Right kidney (tissue), 1 donor: Measurements from ENCODE around the gene BPI.
"Not testable (repeated sequence)": the region's sequence is repeated elsewhere in the genome, so short reads cannot be mapped to it uniquely, and the experiment has no call there.

ENCODE experiments used
- DNase-seq: peaks from one replicate; pipeline ENCODE4 v3.0.0-alpha.2; 2016

The BPI gene

GRCh38 chr20:38304845-38305447 lies 990 bp downstream of the BPI start:
- no peak for DNase-seq

DNA sequence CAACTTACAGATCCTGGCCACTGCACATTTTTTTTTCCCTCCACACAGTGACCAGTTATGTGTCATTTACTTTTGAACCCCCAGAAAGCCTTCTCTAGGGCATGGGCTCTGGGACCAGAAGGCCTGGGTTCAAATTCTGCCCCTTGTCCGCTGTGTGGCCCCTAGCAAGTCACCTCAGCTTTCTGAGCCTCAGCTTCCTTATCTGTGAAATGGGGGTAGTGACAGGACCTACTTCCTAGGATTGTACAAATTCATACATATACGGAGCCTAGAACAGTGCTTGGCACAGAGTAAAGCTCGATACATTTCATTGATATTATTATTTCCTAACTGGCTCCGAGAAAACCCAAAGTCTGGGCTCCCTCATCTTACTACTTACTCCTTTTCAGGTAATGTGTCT lies 1.6 kb downstream of the BPI start:
- no peak for DNase-seq

DNA sequence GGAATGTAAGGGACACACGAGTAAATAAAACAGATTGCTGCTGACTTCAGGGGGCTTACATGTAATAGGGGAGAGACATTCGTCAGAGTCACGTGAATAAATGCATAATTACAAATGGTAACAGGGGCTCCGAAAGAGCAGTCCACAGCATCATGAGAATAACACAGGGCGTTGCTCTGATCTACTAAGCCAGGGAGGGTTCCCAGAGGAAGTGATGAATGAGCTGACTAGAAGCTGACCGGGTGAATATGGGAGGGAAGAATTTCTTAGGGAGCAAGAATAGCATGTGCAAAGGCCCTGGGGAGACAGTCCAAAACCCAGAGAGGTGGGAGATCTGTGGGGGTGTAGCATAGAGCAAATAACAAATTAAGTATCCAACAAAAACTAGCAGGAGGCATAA lies 2.4 kb downstream of the BPI start:
- DNase-seq: no peak

DNA sequence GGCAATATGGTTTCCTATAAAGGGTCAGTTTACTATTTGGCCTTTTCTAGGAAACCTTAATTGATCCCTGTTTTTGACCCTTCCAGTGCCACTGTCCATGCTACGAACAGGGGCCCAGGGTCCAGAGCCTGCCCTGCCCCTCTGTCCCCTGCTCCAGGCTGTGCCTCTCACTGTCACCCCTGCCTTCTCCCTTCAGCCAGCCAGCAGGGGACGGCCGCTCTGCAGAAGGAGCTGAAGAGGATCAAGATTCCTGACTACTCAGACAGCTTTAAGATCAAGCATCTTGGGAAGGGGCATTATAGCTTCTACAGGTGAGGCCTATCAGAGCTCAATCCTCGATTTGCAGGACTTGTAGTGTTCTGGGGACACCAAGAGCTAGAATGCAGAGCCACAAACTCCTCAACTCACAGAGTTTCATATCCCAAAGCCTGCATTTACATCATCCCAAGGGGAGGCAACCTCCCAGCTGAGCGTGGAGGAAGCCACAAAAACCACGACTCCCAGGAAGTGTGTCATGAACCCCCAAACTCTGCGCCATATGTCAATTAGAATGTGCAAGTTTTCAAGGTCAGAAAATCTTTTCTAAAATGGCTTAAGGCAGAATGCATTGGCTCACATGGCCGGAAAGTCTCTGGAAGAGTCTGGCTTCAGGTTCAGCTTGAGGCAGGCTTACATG lies 3.6 kb downstream of the BPI start:
- DNase-seq: no peak

DNA sequence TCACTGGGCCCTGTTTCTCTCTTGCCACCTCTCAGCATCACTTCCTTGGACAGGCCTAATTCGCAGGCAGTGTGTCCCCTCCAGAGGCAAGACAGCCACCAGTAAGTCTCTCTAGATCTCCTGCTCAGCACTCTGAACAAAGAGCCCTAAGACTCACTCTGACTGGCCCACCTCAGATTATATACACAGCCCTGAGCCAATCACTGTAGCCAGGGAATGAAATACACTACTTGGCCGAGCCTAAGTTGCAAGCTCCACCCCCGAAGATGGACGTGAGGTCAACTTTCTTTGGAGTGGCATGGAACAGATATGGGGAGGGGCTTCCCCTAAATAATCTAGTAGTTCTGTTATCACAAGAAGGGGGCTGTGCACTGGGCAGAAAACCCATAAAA lies 4.1 kb downstream of the BPI start:
- DNase-seq: no peak

DNA sequence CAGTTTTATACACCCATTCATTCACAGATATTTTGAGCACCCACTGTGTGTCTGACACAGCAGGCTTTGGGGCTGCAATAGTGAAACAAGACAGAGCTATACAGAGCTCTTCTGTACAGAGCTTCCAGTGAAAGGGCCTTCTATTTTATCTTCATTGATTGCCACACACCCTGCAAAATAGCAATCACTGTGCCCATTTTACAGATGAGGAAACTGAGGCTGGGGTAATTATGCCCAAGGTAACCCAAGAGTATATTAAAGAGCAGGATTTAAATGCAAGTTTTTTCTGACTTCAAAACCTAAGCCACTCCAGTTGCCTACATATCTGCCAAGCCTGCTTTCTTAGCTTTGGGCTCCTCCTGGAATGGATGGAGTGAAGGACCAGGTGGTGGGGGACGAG lies 4.5 kb downstream of the BPI start:
- no peak for DNase-seq

- DNase-seq: no peak
These were observed 7.1 kb downstream of the BPI start for GRCh38 chr20:38311091-38311490.

GRCh38 chr20:38311491-38311890 lies 7.5 kb downstream of the BPI start:
- DNase-seq: no peak

DNA sequence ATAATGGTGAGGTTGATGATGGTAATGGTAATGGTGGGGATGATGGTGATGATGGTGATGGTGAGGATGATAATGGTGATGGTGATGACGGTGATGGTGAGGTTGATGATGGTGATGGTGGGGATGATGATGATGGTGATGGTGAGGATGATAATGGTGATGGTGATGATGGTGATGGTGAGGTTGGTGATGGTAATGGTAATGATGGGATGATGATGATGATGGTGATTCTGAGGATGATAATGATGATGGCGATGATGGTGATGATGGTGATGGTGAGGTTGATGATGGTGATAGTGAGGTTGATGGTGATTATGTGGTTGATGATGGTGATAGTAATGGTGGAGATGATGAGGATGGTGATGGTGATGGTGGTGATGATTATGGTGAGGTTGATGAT lies 9.7 kb downstream of the BPI start:
- DNase-seq: no peak

- DNase-seq: not testable (repeated sequence)
These were observed 10.4 kb downstream of the BPI start for GRCh38 chr20:38314350-38314749.

GRCh38 chr20:38315290-38315966 lies 11.5 kb downstream of the BPI start:
- no peak for DNase-seq

DNA sequence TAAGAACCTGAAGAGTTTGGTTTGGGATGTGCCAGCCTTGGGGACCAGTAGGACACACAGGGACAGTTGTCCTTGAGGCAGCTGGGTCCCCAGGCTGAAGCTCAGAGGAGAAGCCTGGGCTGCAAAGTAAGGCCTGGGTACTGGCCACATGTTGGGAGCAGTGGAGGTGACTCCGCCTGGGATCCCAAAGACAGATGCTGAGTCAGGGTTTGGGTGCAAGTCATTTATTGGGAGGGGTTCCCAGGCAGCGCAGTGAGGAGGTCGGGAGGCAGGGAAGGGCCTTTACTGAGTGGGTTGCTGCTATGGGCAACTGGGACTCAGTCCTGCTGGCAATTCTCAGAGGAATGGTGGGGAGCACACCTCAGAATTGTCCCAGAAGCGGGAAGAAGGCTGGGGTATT lies 12.4 kb downstream of the BPI start:
- no peak for DNase-seq

DNA sequence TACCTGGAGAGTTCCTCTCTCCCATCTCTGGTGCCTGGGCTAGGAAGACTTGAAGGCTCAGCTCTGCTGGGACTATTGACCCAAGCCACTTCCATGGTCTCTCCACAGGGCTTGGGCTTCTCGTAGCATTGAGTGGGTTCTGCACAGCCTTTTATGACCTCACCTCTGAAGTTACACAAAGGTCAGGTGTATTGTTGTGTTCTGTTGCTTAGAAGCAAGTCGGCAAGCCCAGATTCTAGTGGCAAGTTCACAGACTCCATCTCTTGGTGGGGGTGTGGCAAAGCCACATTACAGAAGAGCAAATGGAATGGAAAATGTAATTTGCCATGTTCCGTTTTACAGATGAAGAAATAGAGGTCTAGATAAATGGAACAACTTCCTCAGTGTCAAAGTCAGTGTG lies 13.5 kb downstream of the BPI start:
- DNase-seq: no peak

GRCh38 chr20:38320221-38320620 lies 16.3 kb downstream of the BPI start:
- no peak for DNase-seq

DNA sequence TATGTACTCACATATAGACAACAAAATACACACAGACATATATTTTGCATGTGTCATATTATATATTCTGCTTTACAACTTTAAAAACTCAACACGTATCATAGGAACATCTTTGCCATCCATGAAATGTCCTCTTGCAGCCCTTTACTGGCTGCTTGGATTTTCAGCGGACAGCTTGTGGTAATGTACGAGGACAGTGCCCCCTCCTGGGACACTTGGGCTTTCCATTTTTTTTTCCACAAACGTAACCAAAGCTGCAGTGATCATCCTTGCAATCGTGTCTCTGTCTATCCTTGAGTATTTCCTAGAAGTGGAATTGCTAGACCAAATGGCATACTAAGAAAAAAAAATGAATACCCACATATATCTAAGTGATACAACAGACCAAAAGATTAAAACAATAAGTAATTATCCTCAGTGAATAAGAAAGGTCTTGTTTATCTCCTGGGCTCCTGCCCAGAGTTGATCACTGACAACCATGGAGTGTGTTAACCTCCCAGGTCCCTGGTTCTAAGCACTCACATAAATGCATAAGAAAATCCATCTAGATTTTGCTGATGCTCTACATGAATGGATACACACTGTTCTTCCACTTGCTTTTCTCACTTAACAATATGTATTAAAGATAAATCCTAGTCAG lies 18.1 kb downstream of the BPI start:
- no peak for DNase-seq

- DNase-seq: no peak
These were observed 20.2 kb downstream of the BPI start for GRCh38 chr20:38324159-38324558.

DNA sequence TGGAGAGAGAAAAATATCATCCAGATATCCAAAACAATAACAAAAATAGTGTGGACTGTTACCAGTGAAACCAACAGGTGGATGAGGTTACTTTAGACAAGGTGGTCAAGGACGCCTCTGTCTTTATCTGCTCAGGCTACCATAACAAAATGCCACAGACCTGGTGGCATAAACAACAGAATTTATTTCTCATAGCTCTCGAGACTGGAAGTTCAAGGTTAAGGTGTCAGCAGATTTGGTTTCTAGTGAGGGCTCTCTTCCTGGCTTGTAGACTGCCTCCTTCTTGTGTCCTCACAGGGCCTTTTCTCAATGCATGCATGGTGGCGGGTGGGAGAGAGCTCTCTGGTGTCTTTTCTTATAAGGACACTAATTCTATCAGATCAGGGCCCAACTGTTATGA lies 21.2 kb downstream of the BPI start:
- no peak for DNase-seq

DNA sequence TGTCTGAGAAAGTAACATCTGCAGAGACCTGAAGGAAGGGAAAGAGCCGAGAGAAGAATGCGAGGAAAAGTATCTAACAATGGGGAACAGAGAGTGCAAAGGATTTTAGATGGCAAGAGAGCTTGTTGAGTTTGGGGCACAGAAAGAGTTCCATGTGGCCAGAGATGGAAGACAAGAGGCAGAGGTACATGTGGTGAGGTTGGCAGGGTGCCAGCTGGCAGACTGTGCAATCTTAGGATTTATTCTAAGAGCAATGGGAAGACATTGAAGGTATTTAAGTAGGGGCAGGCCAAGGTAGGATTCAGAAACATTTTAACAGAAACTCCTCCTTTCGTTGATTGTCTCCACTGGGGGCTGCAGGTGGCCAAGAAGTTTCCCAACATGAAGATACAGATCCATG lies 21.9 kb downstream of the BPI start:
- DNase-seq: no peak

GRCh38 chr20:38326309-38326708 lies 22.4 kb downstream of the BPI start:
- no peak for DNase-seq

DNA sequence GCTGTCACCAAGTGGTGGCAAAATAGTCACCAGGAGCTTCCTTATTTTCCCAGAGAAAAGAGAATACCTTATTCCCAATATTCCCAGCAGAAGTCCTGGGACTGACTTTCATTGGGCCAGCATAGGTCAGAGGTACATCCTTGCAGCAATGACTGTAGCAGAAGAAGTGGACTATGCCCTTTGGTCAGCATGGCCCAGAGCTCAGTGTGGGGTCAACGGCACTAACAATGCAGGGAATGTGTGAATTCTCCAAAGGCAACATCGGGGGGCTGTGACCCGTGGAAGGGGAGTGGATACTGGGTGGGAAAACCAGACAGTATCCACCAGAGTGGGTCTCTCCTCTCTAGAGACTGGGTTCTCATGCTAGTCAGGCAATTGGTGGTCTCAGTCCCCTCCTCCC lies 26.7 kb downstream of the BPI start:
- no peak for DNase-seq

- DNase-seq: no peak
These were observed 27.3 kb downstream of the BPI start for GRCh38 chr20:38331245-38331644.

DNA sequence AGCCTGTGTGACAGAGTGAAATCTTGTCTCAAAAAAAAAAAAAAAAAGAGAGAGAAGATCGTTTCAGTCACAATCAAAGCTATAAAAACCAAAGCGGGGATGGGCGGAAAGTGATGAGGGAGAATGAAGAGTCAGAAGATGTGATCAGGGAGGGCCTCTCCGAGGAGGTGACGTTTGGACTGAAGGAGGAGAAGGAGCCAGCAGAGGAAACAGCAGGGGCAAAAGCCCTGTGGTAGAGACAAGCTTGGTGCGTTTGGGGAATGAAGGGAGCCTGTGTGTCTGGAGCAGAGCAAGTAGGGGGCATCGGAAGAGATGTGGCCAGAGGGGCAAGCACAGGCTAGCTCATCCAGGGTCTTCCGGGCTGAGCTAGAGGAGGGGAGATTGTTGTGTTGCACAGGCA lies 27.9 kb downstream of the BPI start:
- DNase-seq: no peak

DNA sequence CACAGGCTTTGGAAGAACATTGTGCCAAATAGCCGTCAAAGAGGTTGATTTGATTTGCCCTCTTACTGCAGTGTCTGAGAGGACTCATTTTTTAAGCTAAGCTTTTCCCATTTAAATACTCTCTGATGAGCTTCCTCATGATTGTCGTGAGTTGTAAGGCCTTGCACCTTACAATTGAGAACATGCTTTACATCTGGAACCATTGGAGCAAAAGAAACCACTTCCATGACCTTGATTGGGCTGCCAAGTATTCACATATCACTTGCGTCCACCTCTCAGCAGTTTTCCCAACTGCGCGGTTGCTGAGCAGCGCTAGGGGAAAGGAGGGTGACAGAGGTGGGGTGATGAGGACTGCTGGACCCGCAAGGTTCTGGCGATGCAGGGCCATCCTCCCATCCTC lies 30.1 kb downstream of the BPI start:
- DNase-seq: no peak

GRCh38 chr20:38336726-38337125 lies 32.8 kb downstream of the BPI start:
- no peak for DNase-seq
